GM21515 (cell line): ENCODE results near the gene CMA1.
"Not testable (repeated sequence)": the region's sequence is repeated elsewhere in the genome, so short reads cannot be mapped to it uniquely, and the experiment has no call there.

Experiments used
- ATAC-seq: cut with Tn5 transposase; IDR thresholded peaks from one replicate; pipeline ENCODE4 v1.9.1; 2021; ENCODE audit not compliant: unreplicated experiment

The CMA1 gene

GRCh38 chr14:24470450-24470849 lies 37.6 kb downstream of the CMA1 start:
- ATAC-seq: not testable (repeated sequence)

- no peak for ATAC-seq
Measured at GRCh38 chr14:24465805-24466204, 42.3 kb downstream of the CMA1 start.

GRCh38 chr14:24465368-24465767 lies 42.7 kb downstream of the CMA1 start:
- no peak for ATAC-seq

- no peak for ATAC-seq
Measured at GRCh38 chr14:24463884-24464785, 43.9 kb downstream of the CMA1 start.

GRCh38 chr14:24463017-24463883 lies 44.8 kb downstream of the CMA1 start:
- ATAC-seq: no peak

GRCh38 chr14:24461336-24461735 lies 46.7 kb downstream of the CMA1 start:
- ATAC-seq: no peak

- ATAC-seq: no peak
Measured at GRCh38 chr14:24459331-24459730, 48.7 kb downstream of the CMA1 start.

GRCh38 chr14:24458736-24459135 lies 49.3 kb downstream of the CMA1 start:
- ATAC-seq: no peak

GRCh38 chr14:24456980-24457379 lies 51.1 kb downstream of the CMA1 start:
- no peak for ATAC-seq
